HL-60 (cell line): Measurements from ENCODE around the gene GPBP1.

Experiments used
- POLR2AphosphoS5 ChIP-seq: IDR thresholded peaks from 2 replicates; pipeline ENCODE4 v1.6.1; 2012; ENCODE audit warnings: low read depth
- TF ChIP-seq, protein P1 (sequence below): IDR thresholded peaks from one replicate; pipeline ENCODE4 v1.5.1; 2011; ENCODE audit warnings: low read length, control low read depth, inconsistent platforms; ENCODE audit not compliant: insufficient read depth

DNA sequence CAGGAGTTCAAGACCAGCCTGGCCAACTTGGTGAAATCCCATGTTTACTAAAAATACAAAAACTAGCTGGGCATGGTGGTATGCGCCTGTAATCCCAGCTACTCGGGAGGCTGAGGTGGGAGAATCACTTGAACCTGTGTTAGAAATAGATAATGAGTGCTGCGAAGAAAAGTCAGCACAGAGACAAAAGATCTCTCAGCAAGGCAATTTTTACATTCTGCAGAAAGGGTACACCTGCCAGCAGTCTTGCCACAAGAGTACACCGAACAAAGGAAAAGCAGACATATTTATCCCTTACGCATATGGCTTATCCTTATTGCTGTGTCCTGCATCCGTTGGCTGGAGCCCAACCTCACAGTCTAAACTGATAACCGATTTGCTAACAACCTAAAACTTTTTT lies 16.2 kb upstream of the GPBP1 start:
- TF ChIP-seq POLR2AphosphoS5 = no peak
- TF ChIP-seq, protein P1, sequence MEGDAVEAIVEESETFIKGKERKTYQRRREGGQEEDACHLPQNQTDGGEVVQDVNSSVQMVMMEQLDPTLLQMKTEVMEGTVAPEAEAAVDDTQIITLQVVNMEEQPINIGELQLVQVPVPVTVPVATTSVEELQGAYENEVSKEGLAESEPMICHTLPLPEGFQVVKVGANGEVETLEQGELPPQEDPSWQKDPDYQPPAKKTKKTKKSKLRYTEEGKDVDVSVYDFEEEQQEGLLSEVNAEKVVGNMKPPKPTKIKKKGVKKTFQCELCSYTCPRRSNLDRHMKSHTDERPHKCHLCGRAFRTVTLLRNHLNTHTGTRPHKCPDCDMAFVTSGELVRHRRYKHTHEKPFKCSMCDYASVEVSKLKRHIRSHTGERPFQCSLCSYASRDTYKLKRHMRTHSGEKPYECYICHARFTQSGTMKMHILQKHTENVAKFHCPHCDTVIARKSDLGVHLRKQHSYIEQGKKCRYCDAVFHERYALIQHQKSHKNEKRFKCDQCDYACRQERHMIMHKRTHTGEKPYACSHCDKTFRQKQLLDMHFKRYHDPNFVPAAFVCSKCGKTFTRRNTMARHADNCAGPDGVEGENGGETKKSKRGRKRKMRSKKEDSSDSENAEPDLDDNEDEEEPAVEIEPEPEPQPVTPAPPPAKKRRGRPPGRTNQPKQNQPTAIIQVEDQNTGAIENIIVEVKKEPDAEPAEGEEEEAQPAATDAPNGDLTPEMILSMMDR = no peak
